Loucy (cell line): Measurements from ENCODE around the gene NCF2.

Source experiments
- H2AFZ ChIP-seq: fragments of 200-600 bp; sonication (generic); 2 replicates; pipeline ENCODE4 v1.6.0; 2016; ENCODE audit warnings: antibody characterized with exemption, mild to moderate bottlenecking, low read length, moderate library complexity
- H3F3A ChIP-seq: fragments of 200-600 bp; 2 replicates; pipeline ENCODE4 v1.6.0; 2016; ENCODE audit warnings: antibody characterized with exemption, low read depth, mild to moderate bottlenecking
- H3K27me3 ChIP-seq: fragments of 200-600 bp; sonication (generic); 2 replicates; pipeline ENCODE4 v1.6.1; 2014; ENCODE audit warnings: low read length, mild to moderate bottlenecking; ENCODE audit not compliant: insufficient read depth, poor library complexity, severe bottlenecking
- H3K36me3 ChIP-seq: fragments of 200-600 bp; sonication (generic); 2 replicates; pipeline ENCODE4 v1.6.1; 2016; ENCODE audit warnings: low read length; ENCODE audit not compliant: insufficient read depth
- H3K4me1 ChIP-seq: fragments of 200-600 bp; sonication (generic); 2 replicates; pipeline ENCODE4 v1.5.1; 2014; ENCODE audit warnings: low read length, mild to moderate bottlenecking; ENCODE audit not compliant: insufficient read depth, poor library complexity, severe bottlenecking
- H3K4me2 ChIP-seq: fragments of 200-600 bp; sonication (generic); 2 replicates; pipeline ENCODE4 v1.6.0; 2014; ENCODE audit warnings: antibody characterized with exemption, low read length, low read depth, mild to moderate bottlenecking; ENCODE audit not compliant: poor library complexity, severe bottlenecking
- H3K4me3 ChIP-seq: fragments of 200-600 bp; sonication (generic); 2 replicates; pipeline ENCODE4 v1.5.1; 2014; ENCODE audit warnings: low read length, mild to moderate bottlenecking, mixed read lengths; ENCODE audit not compliant: poor library complexity, severe bottlenecking
- H3K79me2 ChIP-seq: fragments of 200-600 bp; sonication (generic); 2 replicates; pipeline ENCODE4 v1.6.1; 2014; ENCODE audit warnings: low read length; ENCODE audit not compliant: insufficient read depth
- H3K9ac ChIP-seq: fragments of 200-600 bp; sonication (generic); 2 replicates; pipeline ENCODE4 v1.6.0; 2014; ENCODE audit warnings: mild to moderate bottlenecking, low read depth, low read length, moderate library complexity; ENCODE audit not compliant: poor library complexity, severe bottlenecking
- H3K9me2 ChIP-seq: fragments of 200-600 bp; sonication (generic); replicated peaks from 2 replicates; pipeline ENCODE4 v1.6.1; 2016; ENCODE audit warnings: low read depth, low read length, mixed read lengths
- H3K9me3 ChIP-seq: fragments of 200-600 bp; sonication (generic); 2 replicates; pipeline ENCODE4 v1.6.1; 2014; ENCODE audit warnings: mild to moderate bottlenecking, antibody characterized with exemption, low read length, low read depth; ENCODE audit not compliant: insufficient read depth
- H4K20me1 ChIP-seq: fragments of 200-600 bp; sonication (generic); 2 replicates; pipeline ENCODE4 v1.6.0; 2014; ENCODE audit warnings: antibody characterized with exemption, low read length, mild to moderate bottlenecking; ENCODE audit not compliant: insufficient read depth, poor library complexity, severe bottlenecking
- EZH2phosphoT487 ChIP-seq: fragments of 200-600 bp; IDR thresholded peaks from 2 replicates; pipeline ENCODE4 v1.6.1; 2018; ENCODE audit warnings: antibody characterized with exemption, mild to moderate bottlenecking, moderate library complexity, borderline replicate concordance
- TF ChIP-seq, protein P1 (sequence below): fragments of 200-600 bp; sonication (generic); conservative IDR thresholded peaks from 2 replicates; pipeline ENCODE4 v1.5.1; 2014; ENCODE audit warnings: mild to moderate bottlenecking, antibody characterized with exemption, low read length

The NCF2 gene

DNA sequence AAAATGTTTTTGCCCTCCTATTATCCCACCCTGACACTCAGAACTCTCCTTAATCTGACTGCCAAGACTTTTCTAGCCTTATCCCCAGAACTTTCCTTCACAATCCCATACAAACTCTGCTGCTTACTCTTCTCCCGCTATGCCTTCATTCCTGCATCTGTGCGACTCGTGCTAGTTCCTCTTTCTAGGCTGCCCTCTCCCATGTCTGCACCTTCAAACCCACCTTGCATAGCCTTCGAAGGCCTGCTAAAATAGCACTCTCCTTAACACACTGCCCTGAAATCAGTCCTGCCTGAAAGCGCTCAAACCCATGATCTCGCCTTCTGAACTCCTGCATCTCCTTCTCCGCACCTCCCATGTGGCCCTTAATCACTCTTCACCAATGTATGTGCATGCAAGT, 2.5 kb upstream of the NCF2 start:
- no peaks in the 10 kb centered on the region for H3K9me2 ChIP-seq
- H3K4me2 ChIP-seq, result no peak overlapping the region

DNA sequence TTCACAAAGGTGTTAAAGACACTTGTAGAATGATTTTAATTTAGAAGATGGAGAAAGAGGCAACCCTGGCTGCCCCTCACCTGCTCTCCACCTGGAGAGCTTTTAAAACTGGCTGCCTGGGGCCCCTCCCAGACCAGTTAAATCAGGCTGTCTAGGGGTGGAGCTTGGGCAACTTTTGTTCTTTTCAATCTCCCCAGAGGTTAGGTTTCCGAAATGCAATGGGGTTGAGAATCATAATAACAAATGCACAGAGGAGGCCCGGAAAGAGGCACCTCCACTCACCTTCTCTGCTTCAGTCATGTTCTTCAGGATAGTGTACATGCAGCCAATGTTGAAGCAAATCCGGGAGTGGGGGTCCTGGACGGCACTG, 400 bp downstream of the NCF2 start:
- H3K4me2 ChIP-seq, result peak overlapping the region; percentile 27
- peak overlapping the region; percentile 35 for H3K4me3 ChIP-seq
- no peak overlapping the region for H3K9ac ChIP-seq
- no peaks in the 10 kb centered on the region for H3K9me2 ChIP-seq
- H2AFZ ChIP-seq, result peak overlapping the region; percentile 70
- no peaks in the 10 kb centered on the region for H4K20me1 ChIP-seq
- H3K4me1 ChIP-seq, result peaks cover 10% of the 10 kb centered on the region
- no peaks in the 10 kb centered on the region for H3K36me3 ChIP-seq
- H3K79me2 ChIP-seq, result no peaks in the 10 kb centered on the region
- H3K9me3 ChIP-seq, result no peaks in the 10 kb centered on the region
- H3F3A ChIP-seq, result no peaks in the 10 kb centered on the region
- H3K27me3 ChIP-seq, result no peaks in the 10 kb centered on the region
- no peak for TF ChIP-seq EZH2phosphoT487
- TF ChIP-seq, protein P1, sequence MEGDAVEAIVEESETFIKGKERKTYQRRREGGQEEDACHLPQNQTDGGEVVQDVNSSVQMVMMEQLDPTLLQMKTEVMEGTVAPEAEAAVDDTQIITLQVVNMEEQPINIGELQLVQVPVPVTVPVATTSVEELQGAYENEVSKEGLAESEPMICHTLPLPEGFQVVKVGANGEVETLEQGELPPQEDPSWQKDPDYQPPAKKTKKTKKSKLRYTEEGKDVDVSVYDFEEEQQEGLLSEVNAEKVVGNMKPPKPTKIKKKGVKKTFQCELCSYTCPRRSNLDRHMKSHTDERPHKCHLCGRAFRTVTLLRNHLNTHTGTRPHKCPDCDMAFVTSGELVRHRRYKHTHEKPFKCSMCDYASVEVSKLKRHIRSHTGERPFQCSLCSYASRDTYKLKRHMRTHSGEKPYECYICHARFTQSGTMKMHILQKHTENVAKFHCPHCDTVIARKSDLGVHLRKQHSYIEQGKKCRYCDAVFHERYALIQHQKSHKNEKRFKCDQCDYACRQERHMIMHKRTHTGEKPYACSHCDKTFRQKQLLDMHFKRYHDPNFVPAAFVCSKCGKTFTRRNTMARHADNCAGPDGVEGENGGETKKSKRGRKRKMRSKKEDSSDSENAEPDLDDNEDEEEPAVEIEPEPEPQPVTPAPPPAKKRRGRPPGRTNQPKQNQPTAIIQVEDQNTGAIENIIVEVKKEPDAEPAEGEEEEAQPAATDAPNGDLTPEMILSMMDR, result no peak

More for the DNA sequence above, 2.5 kb upstream of the NCF2 start:
- Histone ChIP-seq H3K4me1 (peaks cover 10% of the 10 kb centered on the region), H3K9me3 (no peaks in the 10 kb centered on the region), H3K36me3 (no peaks in the 10 kb centered on the region), H4K20me1 (no peaks in the 10 kb centered on the region), H3F3A (no peaks in the 10 kb centered on the region), H2AFZ (no peak overlapping the region), H3K9ac (no peak overlapping the region), H3K79me2 (no peaks in the 10 kb centered on the region), H3K4me3 (no peak overlapping the region), H3K27me3 (no peaks in the 10 kb centered on the region)
- TF ChIP-seq, protein P1, result no peak
- no peak for TF ChIP-seq EZH2phosphoT487

DNA sequence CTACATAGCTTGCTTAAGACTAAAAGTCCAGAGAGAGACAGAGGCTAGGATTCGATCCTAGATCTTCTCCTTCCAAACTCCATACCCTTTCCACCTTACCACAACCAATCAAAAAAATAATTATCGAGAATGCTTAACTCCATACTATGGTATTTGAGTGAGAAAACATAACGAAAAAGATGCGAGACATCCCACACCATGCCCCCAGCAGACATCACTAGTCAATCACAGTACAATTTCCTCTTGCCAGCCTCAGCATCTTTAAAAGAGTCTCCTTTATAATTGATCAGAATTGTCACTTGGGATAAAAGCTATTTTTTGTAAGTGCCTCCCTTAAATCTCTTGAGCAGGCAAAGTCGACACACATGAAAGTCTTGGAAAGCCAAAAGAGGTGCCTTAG, 875 bp downstream of the NCF2 start:
- H3K27me3 ChIP-seq, result no peaks in the 10 kb centered on the region
- no peaks in the 10 kb centered on the region for H4K20me1 ChIP-seq
- H3K9me3 ChIP-seq, result no peaks in the 10 kb centered on the region
- peaks cover 10% of the 10 kb centered on the region for H3K4me1 ChIP-seq
- no peaks in the 10 kb centered on the region for H3K79me2 ChIP-seq
- TF ChIP-seq, protein P1, result no peak
- TF ChIP-seq EZH2phosphoT487, result no peak
- H3K9ac ChIP-seq, result no peak overlapping the region
- H3K4me2 ChIP-seq, result peak overlapping the region; percentile 27
- no peak overlapping the region for H3K4me3 ChIP-seq
- no peaks in the 10 kb centered on the region for H3K9me2 ChIP-seq
- H3F3A ChIP-seq, result no peaks in the 10 kb centered on the region
- H2AFZ ChIP-seq, result peak overlapping the region; percentile 58; the same call in 1 of the 2 replicates
- H3K36me3 ChIP-seq, result no peaks in the 10 kb centered on the region
